Bronchus fibroblast of lung (primary cell): ENCODE data around the gene FH. TPM values are rescaled to one million over a fixed set of nuclear protein-coding genes. Genes with fewer than 3 reads are reported as not detected.

Experiments used
- total RNA-seq: library from RNA; depleted of rRNA; stranded (reverse); fragments of >200 nt; gene quantifications from 2 replicates; pipeline ENCODE4 v1.2.3, GENCODE V29; 2015

The FH gene
- 109 and 128 TPM in 2 replicates for total RNA-seq

DNA sequence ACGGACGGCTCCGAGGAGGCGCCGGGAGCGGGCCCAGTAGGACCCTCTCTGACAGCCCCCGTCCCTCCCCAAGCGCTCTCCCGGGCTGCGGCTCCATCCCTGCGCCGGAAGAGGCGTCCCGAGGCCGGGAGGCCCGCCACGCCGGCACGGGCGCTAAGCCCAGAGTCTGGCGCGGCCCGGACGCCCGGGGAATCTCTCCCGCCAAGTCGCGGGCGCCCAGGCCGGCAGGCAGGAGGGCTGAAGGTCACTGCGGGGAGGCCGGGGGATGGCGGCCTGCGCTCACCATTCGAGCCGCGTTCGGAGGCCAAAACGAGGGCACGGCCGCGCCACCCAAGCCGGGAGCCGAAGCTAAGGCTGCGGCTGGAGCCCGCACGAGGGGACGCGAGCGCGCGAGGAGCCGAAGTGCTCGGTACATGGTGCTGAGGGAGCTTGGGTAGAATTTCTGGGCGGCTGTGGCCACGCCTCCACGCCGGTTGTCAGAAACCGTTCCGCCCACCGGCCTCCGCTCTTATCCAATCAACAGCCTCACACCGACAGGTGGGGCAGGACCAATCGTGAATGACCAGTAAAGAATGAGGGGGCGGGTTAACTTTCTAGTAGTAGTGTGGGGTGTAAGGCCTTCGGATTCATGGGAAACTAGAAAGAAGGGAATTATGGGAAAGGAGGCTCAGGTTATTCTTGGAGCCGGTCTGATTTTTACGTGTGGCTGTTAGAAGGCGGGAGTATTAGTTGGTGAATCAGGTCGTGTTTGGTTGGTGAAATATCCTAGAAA, at the start of gene FH:
Gene FH, minus strand, starts transcription at position 448 of the 772 bp plus-strand sequence. Its CDS starts 33 bp downstream, at position 415.

DNA sequence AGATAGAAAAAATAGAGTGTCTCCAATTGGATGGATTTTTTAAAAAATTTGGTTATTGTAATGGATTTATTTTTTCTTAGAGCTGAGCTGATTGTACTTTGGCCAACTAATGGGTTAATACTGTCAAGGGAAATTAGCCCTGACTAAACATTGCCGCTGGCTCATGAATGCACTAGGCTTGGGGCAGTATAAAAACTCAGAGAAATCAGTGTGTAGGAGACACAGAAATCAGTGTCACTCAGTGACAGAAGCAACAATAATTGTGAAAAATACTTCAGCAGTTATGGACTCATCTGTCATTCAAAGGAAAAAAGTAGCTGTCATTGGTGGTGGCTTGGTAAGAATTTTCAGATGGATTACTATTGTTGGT, 12.6 kb upstream of the FH start, which contains the start of gene KMO:
Gene KMO, plus strand, starts transcription at position 217 of the 370 bp plus-strand sequence. Its CDS starts 67 bp downstream, at position 284.

Other genes with a start within 250 kb of the FH start
- gene RGS7, start 162.6 kb downstream of the FH start, total RNA-seq, result 0.45 and 0.50 TPM in 2 replicates
- gene KMO, start 12.6 kb upstream of the FH start, total RNA-seq, result not detected in 2 replicates
- 8.4 and 10.1 TPM in 2 replicates for gene CHML, start 120.6 kb upstream of the FH start, total RNA-seq
- gene OPN3, start 120.6 kb upstream of the FH start, total RNA-seq, result 35.6 and 35.7 TPM in 2 replicates
- gene WDR64, start 132.5 kb upstream of the FH start, total RNA-seq, result not detected in 2 replicates